HepG2 (cell line): ENCODE measurements around the gene GDF15. TPM values are rescaled to one million over a fixed set of nuclear protein-coding genes. Genes with fewer than 3 reads are reported as not detected.
A peak's percentile ranks its signal among the peaks of the same experiment; 100 is the strongest.

Experiments used
- ATAC-seq: fragments of 200-7000 bp; cut with Tn5 transposase; 3 replicates; pipeline ENCODE4 v1.9.1; 2020; ENCODE audit warnings: mild to moderate bottlenecking, moderate library complexity
- BruUV-seq: library from RNA; stranded (reverse); fragments of 400-500 nt; replicated peaks from 2 replicates; lab custom pipeline; 2021; lab: Mats Ljungman, UMichigan
- CTCF ChIA-PET: fragments of 300-600 bp; formaldehyde crosslinking; extraction: SDS; loops from one replicate; lab custom pipeline; 2021; ENCODE audit warnings: low total read pairs, inconsistent platforms, low intra/inter-chr PET ratio; lab: Yijun Ruan, JAX
- POLR2A ChIA-PET: fragments of 350-600 bp; sonication (Branson Sonifier 250); formaldehyde crosslinking; loops from one replicate; lab custom pipeline; 2020; ENCODE audit warnings: antibody characterized with exemption, inconsistent platforms; lab: Yijun Ruan, JAX
- DNase-seq: peaks from one replicate; pipeline ENCODE4 v3.0.0-alpha.2; 2015; ENCODE audit warnings: low spot score
- FAIRE-seq: peaks from 3 replicates; lab custom pipeline; 2011; peaks lifted over from hg19 to GRCh38; lab: Jason Lieb, UNC
- H2AFZ ChIP-seq: one replicate; pipeline ENCODE4 v1.6.1; 2011; ENCODE audit warnings: low read length, inconsistent platforms
- H3K27ac ChIP-seq: fragments of 300-600 bp; 3 replicates; pipeline ENCODE4 v1.8.0; 2011; ENCODE audit warnings: mixed run types, mild to moderate bottlenecking, mixed read lengths, low read length, inconsistent platforms; ENCODE audit not compliant: insufficient read depth; ENCODE audit errors: extremely low read length
- H3K27me3 ChIP-seq, 2 experiments: fragments of 200-600 bp in 1 of 2; 2 replicates in 1 of 2; 3 replicates in 1 of 2; pipeline versions ENCODE4 v1.6.0 to v1.8.0; 2011; ENCODE audit warnings: low read length in 2 of 2, mild to moderate bottlenecking in 2 of 2, moderate library complexity in 2 of 2, inconsistent platforms in 1 of 2; ENCODE audit not compliant: insufficient read depth in 2 of 2, control insufficient read depth in 1 of 2
- H3K36me3 ChIP-seq, 2 experiments: fragments of 200-600 bp in 1 of 2; replicated peaks in 1 of 2; 2 replicates in 1 of 2; 3 replicates in 1 of 2; pipeline versions ENCODE4 v1.5.1 to v1.8.0; 2011; ENCODE audit warnings: low read length in 2 of 2, inconsistent platforms in 1 of 2; ENCODE audit not compliant: insufficient read depth in 2 of 2, control insufficient read depth in 1 of 2
- H3K4me1 ChIP-seq: 2 replicates; pipeline ENCODE4 v1.5.1; 2012; ENCODE audit warnings: low read length, inconsistent platforms; ENCODE audit not compliant: insufficient read depth
- H3K4me2 ChIP-seq: 2 replicates; pipeline ENCODE4 v1.6.0; 2011; ENCODE audit warnings: low read depth, low read length, inconsistent platforms
- H3K4me3 ChIP-seq, 3 experiments: fragments of 200-600 bp in 1 of 3; sonication (generic), shearing (Covaris generic) in 1 of 3; replicated peaks in 1 of 3; 2 replicates each; pipeline ENCODE4 v1.5.1; 2011 to 2016; ENCODE audit warnings: low read length in 3 of 3, inconsistent platforms in 2 of 3, low read depth in 2 of 3, mild to moderate bottlenecking in 2 of 3, control low read depth in 1 of 3, mixed read lengths in 1 of 3; ENCODE audit not compliant: insufficient read depth in 1 of 3
- H3K79me2 ChIP-seq: one replicate; pipeline ENCODE4 v1.6.1; 2011; ENCODE audit warnings: low read length, inconsistent platforms; ENCODE audit not compliant: insufficient read depth
- H3K9ac ChIP-seq: 2 replicates; pipeline ENCODE4 v1.6.0; 2011; ENCODE audit warnings: mild to moderate bottlenecking, low read depth, low read length, inconsistent platforms; ENCODE audit not compliant: insufficient read depth
- H3K9me3 ChIP-seq: 2 replicates; pipeline ENCODE4 v1.5.1; 2012; ENCODE audit warnings: mild to moderate bottlenecking, low read length
- H4K20me1 ChIP-seq: 2 replicates; pipeline ENCODE4 v1.6.0; 2011; ENCODE audit warnings: inconsistent platforms, mild to moderate bottlenecking, low read length, moderate library complexity; ENCODE audit not compliant: insufficient read depth
- FOXM1 ChIP-seq: sonication (generic); formaldehyde crosslinking; IDR thresholded peaks from 2 replicates; pipeline ENCODE4 v1.5.0; 2020; ENCODE audit warnings: missing genetic modification reagents
- KAT2B ChIP-seq: fragments of 150-350 bp; IDR thresholded peaks from 2 replicates; pipeline ENCODE4 v1.6.1; 2014; ENCODE audit warnings: low read depth, low read length, borderline replicate concordance
- KLF6 ChIP-seq: IDR thresholded peaks from 2 replicates; pipeline ENCODE4 v1.8.0; 2016; ENCODE audit warnings: missing biosample characterization, missing genetic modification reagents
- MYC ChIP-seq: sonication (generic); formaldehyde crosslinking; IDR thresholded peaks from 2 replicates; pipeline ENCODE4 v1.9.0; 2021; ENCODE audit warnings: missing genetic modification reagents, borderline replicate concordance
- PRPF4 ChIP-seq: fragments of 200-400 bp; formaldehyde crosslinking; IDR thresholded peaks from 2 replicates; pipeline ENCODE4 v1.6.1; 2016; ENCODE audit warnings: low read length, low read depth; ENCODE audit not compliant: poor library complexity, severe bottlenecking
- RBM22 ChIP-seq: fragments of 200-400 bp; formaldehyde crosslinking; optimal IDR thresholded peaks from 2 replicates; pipeline ENCODE3; 2017; ENCODE audit warnings: mild to moderate bottlenecking, low read length, moderate library complexity
- SIX1 ChIP-seq: sonication (generic); formaldehyde crosslinking; IDR thresholded peaks from 2 replicates; pipeline ENCODE4 v1.4.0; 2020; ENCODE audit warnings: missing genetic modification reagents, borderline replicate concordance
- ZBTB3 ChIP-seq: sonication (generic); formaldehyde crosslinking; IDR thresholded peaks from 2 replicates; pipeline ENCODE4 v1.4.0; 2020; ENCODE audit warnings: low read depth, mild to moderate bottlenecking, moderate library complexity, missing genetic modification reagents, borderline replicate concordance
- ZFP82 ChIP-seq: sonication (generic); formaldehyde crosslinking; IDR thresholded peaks from 2 replicates; pipeline ENCODE4 v1.5.1; 2020; ENCODE audit warnings: mild to moderate bottlenecking, missing genetic modification reagents, borderline replicate concordance
- ZNF138 ChIP-seq: sonication (generic); formaldehyde crosslinking; IDR thresholded peaks from 2 replicates; pipeline ENCODE4 v1.5.0; 2020; ENCODE audit warnings: mild to moderate bottlenecking, low read depth, missing genetic modification reagents
- ZNF30 ChIP-seq: sonication (generic); formaldehyde crosslinking; IDR thresholded peaks from 2 replicates; pipeline ENCODE4 v1.5.0; 2020; ENCODE audit warnings: mild to moderate bottlenecking, missing genetic modification reagents
- WGBS: methylation state at CpG from one replicate; pipeline ENCODE4 v1.1.6; 2017; ENCODE audit warnings: low lambda C conversion rate; 5-methylcytosine and 5-hydroxymethylcytosine counted together
- in situ Hi-C: cut with HindIII; loops from 2 replicates; pipeline ENCODE4 v1.10.0; 2017; ENCODE audit warnings: low pct_unique_long_range_greater_than_20kb; ENCODE audit not compliant: extremely low pct_ligation_motif_present
- intact Hi-C: fragments of 100-400 bp; cut with micrococcal nuclease; formaldehyde crosslinking; loops from one replicate; pipeline ENCODE4 v1.10.0; 2022; ENCODE audit not compliant: unreplicated experiment
- polyA plus RNA-seq, 8 experiments: library from polyadenylated mRNA; depleted of rRNA in 3 of 8; stranded (reverse) in 7 of 8; unstranded in 1 of 8; fragments of >200 nt; fragmentation: Illumina TruSeq in 4 of 8; extraction: Trizol in 4 of 8; gene quantifications; 2 replicates each; pipeline versions ENCODE4 v1.2.1 to v1.2.3, GENCODE V29; 2011 to 2016; ENCODE audit warnings: low read depth in 4 of 8, missing spikeins in 1 of 8, mixed read lengths in 1 of 8; ENCODE audit not compliant: insufficient read depth in 1 of 8
- total RNA-seq, 5 experiments: library from RNA; depleted of rRNA; stranded (reverse); fragments of >200 nt; fragmentation: Illumina TruSeq; extraction: Trizol; gene quantifications; 2 replicates each; pipeline ENCODE4 v1.2.3, GENCODE V29; 2016; ENCODE audit warnings: low read depth in 1 of 5
- TF ChIP-seq, protein P1 (sequence below): sonication (generic); formaldehyde crosslinking; IDR thresholded peaks from 2 replicates; pipeline ENCODE4 v1.5.1; 2020; ENCODE audit warnings: missing genetic modification reagents, mild to moderate bottlenecking, borderline replicate concordance
- TF ChIP-seq, protein P2 (sequence below), 2 experiments: sonication (generic) in 1 of 2; formaldehyde crosslinking in 1 of 2; IDR thresholded peaks; 2 replicates each; pipeline versions ENCODE4 v1.5.1 to v1.6.1; 2011 to 2020; ENCODE audit warnings: borderline replicate concordance in 1 of 2, low read depth in 1 of 2, low read length in 1 of 2, mild to moderate bottlenecking in 1 of 2, missing genetic modification reagents in 1 of 2, moderate library complexity in 1 of 2

Gene GDF15
- total and polyA plus RNA-seq, 2 of the 13 experiments (the other 11 are each of a cell fraction or from before 2014, with no cell fraction given), result 146 to 422 TPM

DNA sequence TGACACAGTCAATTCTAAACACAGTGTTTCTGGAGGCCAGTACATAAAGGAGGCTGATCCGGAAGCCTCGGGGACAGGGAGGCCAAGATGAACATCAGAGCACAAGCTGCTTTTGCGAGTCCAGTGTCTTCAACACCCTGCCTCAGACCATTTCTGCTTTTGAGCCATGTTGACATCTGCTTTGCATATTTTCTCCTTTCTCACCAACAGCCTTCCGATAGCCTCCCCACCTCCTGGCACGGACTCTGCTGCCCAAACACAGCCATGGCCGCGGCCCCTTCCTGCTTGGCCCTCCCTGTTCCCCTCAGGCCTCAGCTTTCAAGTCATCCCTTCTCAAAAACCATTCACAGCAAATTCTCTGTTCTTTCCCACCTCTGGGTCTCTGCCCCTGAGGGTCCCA lies 7.9 kb downstream of the GDF15 start:
- Histone ChIP-seq H3K4me3 (no peak overlapping the region), H4K20me1 (peaks cover 17% of the 10 kb centered on the region), H3K36me3 (peaks cover under 1 to 2% of the 10 kb centered on the region in 2 experiments; a peak in 3 of 5 replicates), H3K27ac (no peak overlapping the region), H3K9ac (no peak overlapping the region), H3K4me2 (no peak overlapping the region), H3K79me2 (no peaks in the 10 kb centered on the region), H3K27me3 (peaks cover 0 to 17% of the 10 kb centered on the region in 2 experiments; a peak in 4 of 5 replicates), H3K4me1 (peaks cover 47% of the 10 kb centered on the region), H2AFZ (no peak overlapping the region), H3K9me3 (no peaks in the 10 kb centered on the region)
- no peak for TF ChIP-seq KLF6 (CRISPR knock-in tag)
- TF ChIP-seq PRPF4, result no peak
- 68% methylated on average over 7 of the region's 7 CpGs for WGBS
- no TSS peak for BruUV-seq
- DNase-seq, result no peak
- CTCF ChIA-PET, result no interaction called here
- ATAC-seq, result no peak
- no peak for FAIRE-seq
- POLR2A ChIA-PET, result no interaction called here
- in situ Hi-C loops, result no loop called here
- intact Hi-C loops, result no loop called here

DNA sequence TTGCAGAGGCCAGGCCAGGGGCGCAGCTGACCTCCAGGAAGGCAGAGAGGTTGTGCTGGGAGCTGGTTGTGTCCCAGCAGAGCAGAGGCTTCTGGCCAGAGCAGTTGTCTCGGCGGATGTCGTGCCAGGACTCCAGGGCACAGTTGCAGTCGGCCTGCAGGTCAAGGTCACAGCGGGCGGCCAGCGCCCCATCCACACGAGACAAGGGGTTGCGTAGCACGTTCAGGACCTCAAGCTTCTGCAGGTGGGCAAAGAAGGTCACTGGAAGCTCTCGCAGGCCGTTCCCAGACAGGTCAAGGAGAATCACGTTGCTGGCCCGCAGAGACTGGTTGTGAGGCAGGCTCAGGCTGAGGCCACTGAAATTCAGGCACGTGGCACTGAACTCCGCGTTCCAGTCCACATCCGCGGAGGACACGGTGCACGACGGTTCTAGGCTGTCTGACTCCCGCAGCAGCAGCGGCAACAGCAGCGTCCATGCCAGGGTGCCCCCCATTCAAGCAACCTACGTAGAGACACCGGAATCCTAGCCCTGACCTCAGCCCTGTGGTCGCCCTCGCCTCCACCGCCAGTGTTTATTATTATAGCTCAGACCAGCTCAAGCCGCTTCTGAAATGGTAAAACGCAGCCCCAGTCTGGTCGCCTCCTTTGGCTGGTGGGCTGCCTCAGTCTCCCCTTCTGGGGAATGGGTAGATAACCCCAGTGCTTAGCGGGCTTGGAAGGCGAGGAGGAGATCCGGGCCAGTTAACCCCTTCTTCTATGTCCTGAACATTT lies 10.7 kb downstream of the GDF15 start:
- WGBS, result 24% methylated on average over 8 of the region's 37 CpGs
- H3K4me2 ChIP-seq, result peak overlapping the region; percentile 83
- no peaks in the 10 kb centered on the region for H3K36me3 ChIP-seq
- H3K79me2 ChIP-seq, result no peaks in the 10 kb centered on the region
- no peak overlapping the region for H2AFZ ChIP-seq
- peak overlapping the region in 2 of 3 experiments; percentile 15 to 60; a peak in 4 of 6 replicates for H3K4me3 ChIP-seq
- no peak for DNase-seq
- peak overlapping the region; percentile 52 for H3K9ac ChIP-seq
- intact Hi-C loops, result no loop called here
- peaks cover 0 to 17% of the 10 kb centered on the region in 2 experiments; a peak in 4 of 5 replicates for H3K27me3 ChIP-seq
- no peaks in the 10 kb centered on the region for H3K9me3 ChIP-seq
- no peaks in the 10 kb centered on the region for H4K20me1 ChIP-seq
- ChIA-PET CTCF (no interaction called here), POLR2A (interaction anchor here (1.1 to 2.5 kb wide), 4 partner anchors 8 to 32 kb away, joined by 4 to 12 read pairs (median 8); partner anchors contain the start of gene GDF15)
- peak; percentile 62 for ATAC-seq
- in situ Hi-C loops, result no loop called here
- H3K27ac ChIP-seq, result no peak overlapping the region
- no TSS peak for BruUV-seq
- no peak for FAIRE-seq
- H3K4me1 ChIP-seq, result peaks cover 53% of the 10 kb centered on the region
- TF ChIP-seq RBM22, result no peak
- no peak for TF ChIP-seq SIX1 (CRISPR knock-in tag)
- TF ChIP-seq ZBTB3, result no peak
- no peak for TF ChIP-seq ZNF30 (CRISPR knock-in tag)
- TF ChIP-seq, protein P1, sequence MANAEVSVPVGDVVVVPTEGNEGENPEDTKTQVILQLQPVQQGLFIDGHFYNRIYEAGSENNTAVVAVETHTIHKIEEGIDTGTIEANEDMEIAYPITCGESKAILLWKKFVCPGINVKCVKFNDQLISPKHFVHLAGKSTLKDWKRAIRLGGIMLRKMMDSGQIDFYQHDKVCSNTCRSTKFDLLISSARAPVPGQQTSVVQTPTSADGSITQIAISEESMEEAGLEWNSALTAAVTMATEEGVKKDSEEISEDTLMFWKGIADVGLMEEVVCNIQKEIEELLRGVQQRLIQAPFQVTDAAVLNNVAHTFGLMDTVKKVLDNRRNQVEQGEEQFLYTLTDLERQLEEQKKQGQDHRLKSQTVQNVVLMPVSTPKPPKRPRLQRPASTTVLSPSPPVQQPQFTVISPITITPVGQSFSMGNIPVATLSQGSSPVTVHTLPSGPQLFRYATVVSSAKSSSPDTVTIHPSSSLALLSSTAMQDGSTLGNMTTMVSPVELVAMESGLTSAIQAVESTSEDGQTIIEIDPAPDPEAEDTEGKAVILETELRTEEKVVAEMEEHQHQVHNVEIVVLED (CRISPR knock-in tag), result no peak
- TF ChIP-seq ZNF138 (CRISPR knock-in tag), result no peak
- peak; percentile 71; the same call in 1 of the 2 replicates for TF ChIP-seq MYC
- no peak for TF ChIP-seq KAT2B
- TF ChIP-seq, protein P2, sequence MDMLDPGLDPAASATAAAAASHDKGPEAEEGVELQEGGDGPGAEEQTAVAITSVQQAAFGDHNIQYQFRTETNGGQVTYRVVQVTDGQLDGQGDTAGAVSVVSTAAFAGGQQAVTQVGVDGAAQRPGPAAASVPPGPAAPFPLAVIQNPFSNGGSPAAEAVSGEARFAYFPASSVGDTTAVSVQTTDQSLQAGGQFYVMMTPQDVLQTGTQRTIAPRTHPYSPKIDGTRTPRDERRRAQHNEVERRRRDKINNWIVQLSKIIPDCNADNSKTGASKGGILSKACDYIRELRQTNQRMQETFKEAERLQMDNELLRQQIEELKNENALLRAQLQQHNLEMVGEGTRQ (IDR thresholded peaks at IDR 0.05; ENCODE audit: low read depth, low read length), result no peak
- TF ChIP-seq, protein P2 (CRISPR knock-in tag; IDR thresholded peaks at IDR 0.05; ENCODE audit: borderline replicate concordance), result no peak
- no peak for TF ChIP-seq FOXM1 (CRISPR knock-in tag)
- no peak for TF ChIP-seq ZFP82 (CRISPR knock-in tag)
